GM10847 (cell line): Measurements from ENCODE around the gene FAAH2.

ENCODE experiments used
- POLR2A ChIP-seq: IDR thresholded peaks from 2 replicates; pipeline ENCODE4 v1.6.1; 2011; ENCODE audit not compliant: insufficient read length; ENCODE audit errors: extremely low read depth

FAAH2 gene

GRCh38 chrX:57528670-57529255, 242.3 kb downstream of the FAAH2 start:
- TF ChIP-seq POLR2A = no peak
